Measurements from ENCODE around the gene IBA57.

GRCh38 chr1:228178737-228179684 is 13.4 kb downstream of the IBA57 start:
- TF ChIP-seq CTCF (IDR thresholded peaks at IDR 0.05) (no peak), POLR2A (IDR thresholded peaks at IDR 0.05) (no peak)
